Endothelial cell (in vitro differentiated cells): ENCODE data around the gene UBE2E1. TPM values are rescaled to one million over a fixed set of nuclear protein-coding genes. Genes with fewer than 3 reads are reported as not detected.
"Not testable (repeated sequence)": the region's sequence is repeated elsewhere in the genome, so short reads cannot be mapped to it uniquely, and the experiment has no call there.

Experiments
- DNase-seq: peaks from one replicate; pipeline ENCODE4 v3.0.0; 2021; ENCODE audit warnings: low spot score
- H3K27ac Mint-ChIP-seq: one replicate; pipeline ENCODE4 v1.8.0; 2021; ENCODE audit warnings: mixed read lengths, inconsistent platforms; ENCODE audit not compliant: unreplicated experiment
- H3K27me3 Mint-ChIP-seq: one replicate; pipeline ENCODE4 v1.8.0; 2021; ENCODE audit warnings: mild to moderate bottlenecking, moderate library complexity, mixed read lengths, inconsistent platforms; ENCODE audit not compliant: unreplicated experiment
- H3K36me3 Mint-ChIP-seq: one replicate; pipeline ENCODE4 v1.8.0; 2021; ENCODE audit warnings: mild to moderate bottlenecking, low read depth, mixed read lengths, inconsistent platforms; ENCODE audit not compliant: unreplicated experiment
- H3K4me1 Mint-ChIP-seq: one replicate; pipeline ENCODE4 v1.8.0; 2021; ENCODE audit warnings: mild to moderate bottlenecking, mixed read lengths, inconsistent platforms; ENCODE audit not compliant: unreplicated experiment
- H3K4me3 Mint-ChIP-seq: one replicate; pipeline ENCODE4 v1.8.0; 2021; ENCODE audit warnings: mild to moderate bottlenecking, mixed read lengths, inconsistent platforms; ENCODE audit not compliant: unreplicated experiment
- H3K9me3 Mint-ChIP-seq: one replicate; pipeline ENCODE4 v1.8.0; 2021; ENCODE audit warnings: mixed read lengths, inconsistent platforms; ENCODE audit not compliant: unreplicated experiment
- total RNA-seq: library from RNA; stranded (reverse); fragmentation: NEBNext Ultra II Directional; extraction: Animal tissue kit (Norgen Biotek cat#: 25700); gene quantifications from one replicate; pipeline ENCODE4 v1.2.1, GENCODE V29; 2021; ENCODE audit not compliant: unreplicated experiment
- TF ChIP-seq, protein P1 (sequence below): fragments of 200-600 bp; sonication (generic); IDR thresholded peaks from one replicate; pipeline ENCODE4 v1.5.0; 2021; ENCODE audit warnings: antibody characterized with exemption; ENCODE audit not compliant: unreplicated experiment

Gene UBE2E1
- total RNA-seq, 1 donor from 2014 or later: 129 TPM

DNA sequence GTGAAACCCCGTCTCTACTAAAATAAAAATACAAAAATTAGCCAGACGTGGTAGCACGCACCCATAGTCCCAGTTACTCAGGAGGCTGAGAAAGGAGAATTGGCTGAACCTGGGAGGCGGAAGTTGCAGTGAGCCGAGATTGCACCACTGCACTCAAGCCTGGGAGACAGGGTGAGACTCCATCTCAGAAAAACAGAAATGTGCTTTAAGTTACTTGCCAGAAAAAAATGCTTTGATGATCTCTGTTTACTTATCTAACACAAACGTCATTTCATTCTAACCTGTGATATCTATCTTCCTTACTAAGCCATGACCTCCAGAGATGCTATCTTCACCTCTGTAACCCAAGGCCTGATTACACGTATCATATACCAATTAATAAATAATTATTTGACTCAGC lies 103.6 kb downstream of the UBE2E1 start:
- H3K27me3 Mint-ChIP-seq: no peaks in the 10 kb centered on the region
- H3K36me3 Mint-ChIP-seq: no peaks in the 10 kb centered on the region
- no peak for DNase-seq
- no peaks in the 10 kb centered on the region for H3K9me3 Mint-ChIP-seq
- peaks cover 7% of the 10 kb centered on the region for H3K4me1 Mint-ChIP-seq
- no peak overlapping the region for H3K27ac Mint-ChIP-seq
- no peak overlapping the region for H3K4me3 Mint-ChIP-seq
- TF ChIP-seq, protein P1, sequence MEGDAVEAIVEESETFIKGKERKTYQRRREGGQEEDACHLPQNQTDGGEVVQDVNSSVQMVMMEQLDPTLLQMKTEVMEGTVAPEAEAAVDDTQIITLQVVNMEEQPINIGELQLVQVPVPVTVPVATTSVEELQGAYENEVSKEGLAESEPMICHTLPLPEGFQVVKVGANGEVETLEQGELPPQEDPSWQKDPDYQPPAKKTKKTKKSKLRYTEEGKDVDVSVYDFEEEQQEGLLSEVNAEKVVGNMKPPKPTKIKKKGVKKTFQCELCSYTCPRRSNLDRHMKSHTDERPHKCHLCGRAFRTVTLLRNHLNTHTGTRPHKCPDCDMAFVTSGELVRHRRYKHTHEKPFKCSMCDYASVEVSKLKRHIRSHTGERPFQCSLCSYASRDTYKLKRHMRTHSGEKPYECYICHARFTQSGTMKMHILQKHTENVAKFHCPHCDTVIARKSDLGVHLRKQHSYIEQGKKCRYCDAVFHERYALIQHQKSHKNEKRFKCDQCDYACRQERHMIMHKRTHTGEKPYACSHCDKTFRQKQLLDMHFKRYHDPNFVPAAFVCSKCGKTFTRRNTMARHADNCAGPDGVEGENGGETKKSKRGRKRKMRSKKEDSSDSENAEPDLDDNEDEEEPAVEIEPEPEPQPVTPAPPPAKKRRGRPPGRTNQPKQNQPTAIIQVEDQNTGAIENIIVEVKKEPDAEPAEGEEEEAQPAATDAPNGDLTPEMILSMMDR: no peak

DNA sequence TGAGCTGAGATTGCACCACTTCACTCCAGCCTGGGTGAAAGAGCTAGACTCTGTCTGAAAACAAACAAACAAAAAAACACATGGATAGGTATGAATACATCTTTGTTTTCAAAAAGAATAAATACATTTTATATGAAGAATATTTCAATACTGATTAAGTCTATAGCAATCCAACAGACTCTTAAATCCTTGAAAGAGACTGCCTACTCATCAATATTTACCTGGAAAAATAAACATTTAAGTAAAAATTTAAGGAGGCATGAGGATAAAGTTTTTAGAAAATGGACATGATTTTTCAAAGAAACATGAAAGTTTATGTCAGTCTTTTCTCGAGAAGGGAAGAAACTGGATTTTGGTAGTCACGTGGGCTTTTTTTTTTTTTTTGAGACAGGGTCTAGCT lies 105.6 kb downstream of the UBE2E1 start:
- H3K27me3 Mint-ChIP-seq: peaks cover 3% of the 10 kb centered on the region
- no peak for DNase-seq

DNA sequence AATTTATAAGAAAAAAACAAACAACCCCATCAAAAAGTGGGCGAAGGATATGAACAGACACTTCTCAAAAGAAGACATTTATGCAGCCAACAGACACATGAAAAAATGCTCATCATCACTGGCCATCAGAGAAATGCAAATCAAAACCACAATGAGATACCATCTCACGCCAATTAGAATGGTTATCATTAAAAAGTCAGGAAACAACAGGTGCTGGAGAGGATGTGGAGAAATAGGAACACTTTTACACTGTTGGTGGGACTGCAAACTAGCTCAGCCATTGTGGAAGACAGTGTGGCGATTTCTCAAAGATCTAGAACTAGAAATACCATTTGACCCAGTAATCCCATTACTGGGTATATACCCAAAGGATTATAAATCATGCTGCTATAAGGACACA lies 106.6 kb downstream of the UBE2E1 start:
- not testable (repeated sequence) for H3K4me3 Mint-ChIP-seq, H3K27ac Mint-ChIP-seq, H3K36me3 Mint-ChIP-seq, H3K27me3 Mint-ChIP-seq, H3K9me3 Mint-ChIP-seq, DNase-seq
- H3K4me1 Mint-ChIP-seq: peaks cover 13% of the 10 kb centered on the region

More for the DNA sequence above, 105.6 kb downstream of the UBE2E1 start:
- Mint-ChIP-seq H3K36me3 (no peaks in the 10 kb centered on the region), H3K4me1 (peaks cover 11% of the 10 kb centered on the region), H3K4me3 (no peak overlapping the region), H3K9me3 (no peaks in the 10 kb centered on the region), H3K27ac (no peak overlapping the region)
- TF ChIP-seq, protein P1: no peak

DNA sequence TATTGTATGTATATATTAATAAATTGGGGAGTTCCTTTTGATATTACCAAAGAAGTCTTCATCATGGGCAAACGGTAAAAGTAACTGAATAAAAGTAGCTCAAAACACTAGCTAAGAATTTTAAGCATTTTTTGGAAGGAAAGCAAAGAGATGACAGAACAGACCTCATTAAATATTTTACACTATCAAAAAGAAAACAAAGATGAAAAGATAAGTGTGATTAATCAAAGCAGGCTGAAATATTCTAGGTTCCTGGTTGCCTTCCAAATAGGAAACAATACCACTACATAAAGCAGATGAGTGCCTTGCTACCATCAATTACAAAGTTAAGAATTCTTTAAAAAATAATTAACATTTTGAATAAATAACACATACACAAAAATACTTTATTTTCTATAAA lies 107.4 kb downstream of the UBE2E1 start:
- Mint-ChIP-seq H3K9me3 (no peaks in the 10 kb centered on the region), H3K36me3 (peaks cover 8% of the 10 kb centered on the region), H3K27ac (no peak overlapping the region), H3K4me1 (peaks cover 21% of the 10 kb centered on the region), H3K27me3 (peaks cover 5% of the 10 kb centered on the region), H3K4me3 (no peak overlapping the region)
- no peak for DNase-seq
- TF ChIP-seq, protein P1: no peak

DNA sequence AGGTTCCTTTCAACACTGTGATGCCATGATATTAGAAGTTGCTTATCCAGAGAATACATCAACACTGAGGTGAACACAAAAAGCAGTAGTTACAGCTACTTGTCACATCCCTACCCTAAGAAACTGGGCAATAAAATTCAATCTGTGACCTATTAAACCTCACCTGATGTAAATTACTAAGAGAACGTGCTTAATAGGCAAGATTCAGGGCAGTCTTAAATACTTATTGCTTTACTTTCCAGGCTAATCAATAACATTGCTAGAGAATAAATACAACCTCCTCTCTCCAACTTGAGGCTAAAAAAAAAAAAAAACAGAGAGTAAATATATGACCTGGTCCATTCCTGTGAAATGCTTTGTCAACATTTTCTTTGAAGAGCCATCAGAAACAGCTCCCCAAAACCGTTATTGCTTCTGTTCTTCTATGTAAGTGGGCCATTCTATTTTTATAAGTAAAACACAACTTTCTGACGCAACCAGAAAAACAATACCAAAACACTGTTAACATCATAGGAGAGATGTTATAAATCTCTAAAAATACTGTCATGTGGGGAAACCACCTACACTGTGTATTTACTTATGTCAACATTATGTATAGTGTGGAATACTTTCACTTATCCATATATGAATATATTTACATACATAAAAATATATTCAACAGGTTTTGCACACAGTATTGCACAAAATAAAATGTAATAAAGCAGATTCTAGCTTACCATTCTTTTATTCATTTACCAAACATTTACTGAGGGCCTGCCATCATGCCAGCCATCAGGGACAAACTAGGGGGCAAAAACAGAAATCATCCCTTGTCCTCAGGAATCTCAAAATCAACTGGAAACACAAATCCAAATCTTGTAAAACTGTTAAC lies 108.4 kb downstream of the UBE2E1 start:
- DNase-seq: no peak
- H3K27ac Mint-ChIP-seq: no peak overlapping the region
- H3K27me3 Mint-ChIP-seq: peaks cover 8% of the 10 kb centered on the region
- TF ChIP-seq, protein P1: no peak
- no peak overlapping the region for H3K4me3 Mint-ChIP-seq
- H3K36me3 Mint-ChIP-seq: peaks cover 17% of the 10 kb centered on the region
- no peaks in the 10 kb centered on the region for H3K9me3 Mint-ChIP-seq
- peaks cover 29% of the 10 kb centered on the region for H3K4me1 Mint-ChIP-seq
